GM20000 (cell line): ENCODE results near the gene SFMBT2.

Source experiments
- DNase-seq: peaks from one replicate; pipeline ENCODE4 v3.0.0; 2012; ENCODE audit warnings: low spot score
- TF ChIP-seq, protein P1 (sequence below): IDR thresholded peaks from 2 replicates; pipeline ENCODE4 v1.5.1; 2012; ENCODE audit warnings: mild to moderate bottlenecking, control low read depth; ENCODE audit errors: extremely low read depth, missing control alignments

SFMBT2 gene

DNA sequence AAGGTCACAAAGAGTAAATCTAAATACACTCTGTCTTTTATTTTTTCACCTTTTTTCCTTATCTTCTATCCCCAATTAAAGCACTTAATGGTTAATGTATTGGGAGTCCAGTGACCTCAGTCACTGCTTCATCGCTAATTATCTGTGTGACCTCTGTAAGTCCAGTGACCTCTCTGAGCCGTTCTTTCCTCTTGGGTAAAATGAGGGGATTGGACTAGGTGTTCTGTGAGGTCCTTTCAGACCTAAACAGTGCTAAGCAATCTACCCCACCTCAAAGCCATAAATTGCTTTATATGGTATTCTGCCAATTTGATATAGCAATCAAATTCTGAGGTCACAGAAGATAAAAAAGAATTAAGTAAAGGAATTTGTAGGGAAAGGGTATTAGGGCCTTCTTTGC, 3.9 kb upstream of the SFMBT2 start:
- TF ChIP-seq, protein P1, sequence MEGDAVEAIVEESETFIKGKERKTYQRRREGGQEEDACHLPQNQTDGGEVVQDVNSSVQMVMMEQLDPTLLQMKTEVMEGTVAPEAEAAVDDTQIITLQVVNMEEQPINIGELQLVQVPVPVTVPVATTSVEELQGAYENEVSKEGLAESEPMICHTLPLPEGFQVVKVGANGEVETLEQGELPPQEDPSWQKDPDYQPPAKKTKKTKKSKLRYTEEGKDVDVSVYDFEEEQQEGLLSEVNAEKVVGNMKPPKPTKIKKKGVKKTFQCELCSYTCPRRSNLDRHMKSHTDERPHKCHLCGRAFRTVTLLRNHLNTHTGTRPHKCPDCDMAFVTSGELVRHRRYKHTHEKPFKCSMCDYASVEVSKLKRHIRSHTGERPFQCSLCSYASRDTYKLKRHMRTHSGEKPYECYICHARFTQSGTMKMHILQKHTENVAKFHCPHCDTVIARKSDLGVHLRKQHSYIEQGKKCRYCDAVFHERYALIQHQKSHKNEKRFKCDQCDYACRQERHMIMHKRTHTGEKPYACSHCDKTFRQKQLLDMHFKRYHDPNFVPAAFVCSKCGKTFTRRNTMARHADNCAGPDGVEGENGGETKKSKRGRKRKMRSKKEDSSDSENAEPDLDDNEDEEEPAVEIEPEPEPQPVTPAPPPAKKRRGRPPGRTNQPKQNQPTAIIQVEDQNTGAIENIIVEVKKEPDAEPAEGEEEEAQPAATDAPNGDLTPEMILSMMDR = no peak
- DNase-seq = no peak

- DNase-seq = no peak
- TF ChIP-seq, protein P1 = no peak
These were observed 2.1 kb upstream of the SFMBT2 start for GRCh38 chr10:7412928-7413282.

- DNase-seq = peak; percentile 62
- TF ChIP-seq, protein P1 = no peak
These were observed 1.5 kb upstream of the SFMBT2 start for GRCh38 chr10:7412237-7412927.

DNA sequence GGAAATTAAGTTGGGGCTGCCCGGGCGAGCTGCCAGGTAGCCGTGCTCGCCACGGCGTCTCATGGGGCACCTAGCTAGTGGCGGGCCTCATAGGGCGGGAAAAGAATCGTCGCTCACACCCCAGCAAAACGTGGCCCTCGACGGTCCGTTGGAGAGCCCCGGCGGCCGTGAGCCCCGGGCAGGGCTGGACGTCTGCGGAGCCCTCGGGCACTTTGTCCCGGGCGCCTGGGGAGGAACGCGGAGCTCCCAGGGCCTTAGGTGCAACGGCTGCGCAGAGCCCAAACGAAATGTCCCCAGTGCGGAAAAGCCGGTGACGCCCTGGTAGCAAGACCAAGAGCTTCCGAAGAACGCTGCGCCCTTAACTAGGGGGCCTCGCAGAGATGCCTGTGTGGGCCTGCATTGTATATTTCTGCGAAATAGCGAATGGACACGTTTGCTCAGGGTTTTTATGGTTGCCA, 866 bp upstream of the SFMBT2 start:
- TF ChIP-seq, protein P1 = no peak
- DNase-seq = peak; percentile 26

GRCh38 chr10:7410301-7410861, 453 bp downstream of the SFMBT2 start:
- peak; percentile 53 for DNase-seq
- TF ChIP-seq, protein P1 = no peak

DNA sequence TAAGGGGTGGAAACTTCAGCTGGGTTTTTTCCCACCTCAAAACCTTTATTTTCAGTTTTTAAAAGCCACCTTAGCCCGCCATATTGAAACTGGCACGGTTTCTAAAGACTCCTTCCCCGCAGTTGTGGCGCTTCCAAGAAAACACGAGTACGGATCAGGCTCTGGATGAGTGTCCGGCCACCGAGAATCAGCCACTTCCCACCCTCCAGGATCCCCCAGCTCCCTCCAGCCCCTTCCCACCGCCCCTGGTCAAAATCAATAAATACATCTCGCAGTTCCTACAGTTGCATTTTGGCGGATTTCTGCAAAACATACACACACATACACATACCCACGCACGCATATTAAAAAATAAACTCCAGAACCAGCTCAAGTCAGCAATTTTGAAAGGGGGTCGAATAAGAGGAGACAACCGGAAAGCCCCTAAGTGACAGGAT, 1.1 kb downstream of the SFMBT2 start:
- DNase-seq = peak; percentile 56
- TF ChIP-seq, protein P1 = no peak

GRCh38 chr10:7409045-7409731, 1.6 kb downstream of the SFMBT2 start:
- DNase-seq = peak; percentile 82

More at GRCh38 chr10:7409045-7409731, 1.6 kb downstream of the SFMBT2 start:
- TF ChIP-seq, protein P1 = no peak
